A673 (cell line): Measurements from ENCODE around the gene CCDC33. TPM values are rescaled to one million over a fixed set of nuclear protein-coding genes. Genes with fewer than 3 reads are reported as not detected.

Experiments
- BruUV-seq: library from RNA; stranded (reverse); fragments of 400-500 nt; replicated peaks from 2 replicates; lab custom pipeline; 2021; lab: Mats Ljungman, UMichigan
- CTCF ChIA-PET: fragments of 300-600 bp; sonication (Branson Sonifier 250); formaldehyde crosslinking; loops from one replicate; lab custom pipeline; 2022; ENCODE audit warnings: antibody characterized with exemption; lab: Charles Lee
- POLR2A ChIA-PET: fragments of 300-600 bp; sonication (Branson Sonifier 250); formaldehyde crosslinking; loops from one replicate; lab custom pipeline; 2022; ENCODE audit warnings: antibody characterized with exemption; ENCODE audit not compliant: low non-redundant PET; lab: Charles Lee
- DNase-seq: peaks from one replicate; pipeline ENCODE4 v3.0.0-alpha.2; 2015; ENCODE audit warnings: low spot score
- H3K27ac ChIP-seq: fragments of 200-600 bp; sonication (generic); 2 replicates; pipeline ENCODE4 v1.5.1; 2016; ENCODE audit warnings: mixed run types, low read depth, mild to moderate bottlenecking, mixed read lengths, antibody characterized with exemption, low read length; ENCODE audit not compliant: poor library complexity, severe bottlenecking
- H3K27me3 ChIP-seq: fragments of 200-600 bp; sonication (generic); replicated peaks from 2 replicates; pipeline ENCODE4 v1.6.1; 2017; ENCODE audit warnings: mixed run types, low read depth, mild to moderate bottlenecking, mixed read lengths, antibody characterized with exemption, low read length; ENCODE audit not compliant: insufficient read depth, poor library complexity
- H3K36me3 ChIP-seq: fragments of 200-600 bp; sonication (generic); 2 replicates; pipeline ENCODE4 v1.6.1; 2016; ENCODE audit warnings: mixed run types, mild to moderate bottlenecking, mixed read lengths, antibody characterized with exemption, low read length; ENCODE audit not compliant: insufficient read depth, poor library complexity, severe bottlenecking
- H3K4me1 ChIP-seq: fragments of 200-600 bp; sonication (generic); 2 replicates; pipeline ENCODE4 v1.6.1; 2017; ENCODE audit warnings: mixed run types, mild to moderate bottlenecking, mixed read lengths, antibody characterized with exemption, low read length; ENCODE audit not compliant: insufficient read depth, poor library complexity, severe bottlenecking
- H3K4me3 ChIP-seq: fragments of 200-600 bp; sonication (generic); 2 replicates; pipeline ENCODE4 v1.5.1; 2016; ENCODE audit warnings: low read depth, mixed run types, mild to moderate bottlenecking, mixed read lengths, low read length; ENCODE audit not compliant: poor library complexity, severe bottlenecking
- H3K9me3 ChIP-seq: fragments of 200-600 bp; sonication (generic); 2 replicates; pipeline ENCODE4 v1.6.1; 2016; ENCODE audit warnings: mixed run types, low read depth, mild to moderate bottlenecking, mixed read lengths, antibody characterized with exemption, low read length; ENCODE audit not compliant: poor library complexity, severe bottlenecking
- CTCF ChIP-seq: fragments of 300-800, 200-600 bp; sonication (generic); conservative IDR thresholded peaks from 2 replicates; pipeline ENCODE4 v1.5.1; 2017; ENCODE audit warnings: low read depth, mild to moderate bottlenecking, antibody characterized with exemption, low read length, moderate library complexity, mixed read lengths
- EZH2 ChIP-seq: fragments of 200-600 bp; sonication (generic); IDR thresholded peaks from 2 replicates; pipeline ENCODE4 v1.6.1; 2017; ENCODE audit warnings: borderline replicate concordance, low read depth, mild to moderate bottlenecking, mixed read lengths, antibody characterized with exemption, low read length; ENCODE audit not compliant: poor library complexity, severe bottlenecking
- intact Hi-C: fragments of 100-400 bp; cut with micrococcal nuclease; formaldehyde crosslinking; loops from one replicate; pipeline ENCODE4 v1.10.0; 2022; ENCODE audit not compliant: unreplicated experiment
- total RNA-seq: library from RNA; stranded (reverse); gene quantifications from 2 replicates; pipeline ENCODE4 v1.2.3, GENCODE V29; 2021

The CCDC33 gene
- total RNA-seq, 1 experiment from 2014 or later = not detected

GRCh38 chr15:74270854-74271520 is 34.9 kb downstream of the CCDC33 start:
- CTCF ChIA-PET = interaction anchor here (0.5 kb wide), 1 partner anchor 215 kb away, joined by 6 read pairs; no protein-coding TSS in a partner anchor
- POLR2A ChIA-PET = no interaction called here

GRCh38 chr15:74272812-74273211 is 36.7 kb downstream of the CCDC33 start:
- Histone ChIP-seq H3K36me3 (no peaks in the 10 kb centered on the region), H3K9me3 (no peaks in the 10 kb centered on the region), H3K4me1 (no peaks in the 10 kb centered on the region), H3K27ac (no peak overlapping the region), H3K27me3 (no peaks in the 10 kb centered on the region), H3K4me3 (no peak overlapping the region)
- POLR2A ChIA-PET = no interaction called here
- CTCF ChIA-PET = no interaction called here
- intact Hi-C loops = no loop called here
- no TSS peak for BruUV-seq
- DNase-seq = no peak
- no peak for TF ChIP-seq EZH2
- no peak for TF ChIP-seq CTCF

More at GRCh38 chr15:74270854-74271520, 34.9 kb downstream of the CCDC33 start:
- no peak for TF ChIP-seq CTCF
- no peak for TF ChIP-seq EZH2
- Histone ChIP-seq H3K27me3 (peaks cover 6% of the 10 kb centered on the region), H3K27ac (no peak overlapping the region), H3K36me3 (no peaks in the 10 kb centered on the region), H3K4me1 (no peaks in the 10 kb centered on the region), H3K4me3 (no peak overlapping the region), H3K9me3 (no peaks in the 10 kb centered on the region)
- intact Hi-C loops = no loop called here
- no TSS peak for BruUV-seq
- no peak for DNase-seq

DNA sequence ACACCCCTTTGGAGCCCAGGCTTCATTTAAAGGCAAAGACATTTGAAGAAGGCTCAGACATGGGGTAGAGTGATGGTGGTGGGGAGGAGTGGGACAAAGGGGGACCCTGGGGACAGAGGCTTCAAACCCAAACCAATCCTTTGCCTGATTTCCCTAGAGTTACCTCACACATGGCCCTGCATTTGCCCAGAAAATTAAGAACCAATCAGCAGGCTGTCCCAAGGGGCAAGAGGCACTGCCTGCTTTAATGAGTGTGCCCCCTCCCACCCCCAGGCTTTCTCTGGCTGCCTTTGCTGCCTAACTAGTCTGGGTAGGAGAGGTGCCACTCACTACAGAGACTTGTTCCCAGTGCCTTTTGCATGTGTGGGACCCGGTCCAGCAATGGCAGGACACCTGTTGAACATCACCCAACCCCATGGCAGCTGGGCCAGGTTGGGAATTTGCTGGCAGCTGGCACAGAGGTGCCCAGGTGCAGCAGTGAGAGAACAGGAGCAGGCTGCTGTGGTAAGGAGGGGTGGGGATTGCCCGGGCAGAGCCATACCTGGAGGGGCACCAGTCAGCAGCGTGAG is 38.4 kb downstream of the CCDC33 start:
- no peak for DNase-seq
- no peaks in the 10 kb centered on the region for H3K27me3 ChIP-seq
- H3K27ac ChIP-seq = no peak overlapping the region
- TF ChIP-seq EZH2 (no peak), CTCF (no peak)
- H3K4me3 ChIP-seq = no peak overlapping the region
- H3K4me1 ChIP-seq = no peaks in the 10 kb centered on the region
- intact Hi-C loops = no loop called here
- no TSS peak for BruUV-seq
- no peaks in the 10 kb centered on the region for H3K36me3 ChIP-seq
- ChIA-PET CTCF (no interaction called here), POLR2A (no interaction called here)
- H3K9me3 ChIP-seq = no peaks in the 10 kb centered on the region
